ENCODE results near the gene NKX6-2.

NKX6-2 gene

GRCh38 chr10:132746801-132747625 is 38.9 kb downstream of the NKX6-2 start:
- CTCF ChIA-PET: no interaction called here
- TF ChIP-seq ARNT (IDR thresholded peaks at IDR 0.05) (no peak), HDGF (IDR thresholded peaks at IDR 0.05; ENCODE audit: borderline replicate concordance) (no peak), FOXM1 (IDR thresholded peaks at IDR 0.05; ENCODE audit: borderline replicate concordance) (no peak), SUZ12 (IDR thresholded peaks at IDR 0.05) (no peak), ELF4 (IDR thresholded peaks at IDR 0.05) (no peak), FOXK2 (IDR thresholded peaks at IDR 0.05) (no peak), NFRKB (IDR thresholded peaks at IDR 0.05) (no peak), CTBP1 (IDR thresholded peaks at IDR 0.05; ENCODE audit: borderline replicate concordance) (no peak), FOXA1 (IDR thresholded peaks at IDR 0.05) (no peak), BHLHE40 (IDR thresholded peaks at IDR 0.05; ENCODE audit: borderline replicate concordance) (no peak)
- POLR2A ChIA-PET: no interaction called here
- DNase-seq (ENCODE audit: extremely low spot score): no peak

- CTCF ChIA-PET: no interaction called here
Measured at GRCh38 chr10:132746386-132746785, 39.6 kb downstream of the NKX6-2 start.

GRCh38 chr10:132745971-132746370 is 40.0 kb downstream of the NKX6-2 start:
- POLR2A ChIA-PET: no interaction called here
- no peak for TF ChIP-seq CTBP1 (IDR thresholded peaks at IDR 0.05; ENCODE audit: borderline replicate concordance)
- TF ChIP-seq LEF1 (IDR thresholded peaks at IDR 0.05; ENCODE audit: borderline replicate concordance): no peak
- TF ChIP-seq ELF4 (IDR thresholded peaks at IDR 0.05): no peak
- no peak for TF ChIP-seq HDGF (IDR thresholded peaks at IDR 0.05; ENCODE audit: borderline replicate concordance)
- no peak for TF ChIP-seq ARNT (IDR thresholded peaks at IDR 0.05)
- TF ChIP-seq PKNOX1 (IDR thresholded peaks at IDR 0.05): no peak
- no peak for TF ChIP-seq FOXA1 (IDR thresholded peaks at IDR 0.05)
- no peak for TF ChIP-seq BHLHE40 (IDR thresholded peaks at IDR 0.05; ENCODE audit: borderline replicate concordance)
- no peak for TF ChIP-seq TARDBP (IDR thresholded peaks at IDR 0.05)
- no peak for TF ChIP-seq SUZ12 (IDR thresholded peaks at IDR 0.05)
- TF ChIP-seq NFRKB (IDR thresholded peaks at IDR 0.05): no peak
- no peak for TF ChIP-seq FOXK2 (IDR thresholded peaks at IDR 0.05)
- TF ChIP-seq ZNF384 (IDR thresholded peaks at IDR 0.05): no peak
- no peak for TF ChIP-seq FOXM1 (IDR thresholded peaks at IDR 0.05; ENCODE audit: borderline replicate concordance)
- TF ChIP-seq SP1 (IDR thresholded peaks at IDR 0.05): no peak
- no peak for TF ChIP-seq L3MBTL2 (conservative IDR thresholded peaks at IDR 0.05)
- no peak for DNase-seq (ENCODE audit: extremely low spot score)
- CTCF ChIA-PET: no interaction called here

More at GRCh38 chr10:132746386-132746785, 39.6 kb downstream of the NKX6-2 start:
- DNase-seq (ENCODE audit: extremely low spot score): no peak
- POLR2A ChIA-PET: no interaction called here
- TF ChIP-seq SP1 (IDR thresholded peaks at IDR 0.05) (no peak), TARDBP (IDR thresholded peaks at IDR 0.05) (no peak), BHLHE40 (IDR thresholded peaks at IDR 0.05; ENCODE audit: borderline replicate concordance) (no peak), ZNF384 (IDR thresholded peaks at IDR 0.05) (no peak), PKNOX1 (IDR thresholded peaks at IDR 0.05) (no peak), SUZ12 (IDR thresholded peaks at IDR 0.05) (no peak)

- ChIA-PET CTCF (no interaction called here), POLR2A (no interaction called here)
- TF ChIP-seq PKNOX1 (IDR thresholded peaks at IDR 0.05) (no peak), FOXK2 (IDR thresholded peaks at IDR 0.05) (no peak), NFRKB (IDR thresholded peaks at IDR 0.05) (no peak), FOXA1 (IDR thresholded peaks at IDR 0.05) (no peak), ZNF384 (IDR thresholded peaks at IDR 0.05) (no peak), FOXM1 (IDR thresholded peaks at IDR 0.05; ENCODE audit: borderline replicate concordance) (no peak), L3MBTL2 (conservative IDR thresholded peaks at IDR 0.05) (no peak), SUZ12 (IDR thresholded peaks at IDR 0.05) (no peak), ELF4 (IDR thresholded peaks at IDR 0.05) (no peak), LEF1 (IDR thresholded peaks at IDR 0.05; ENCODE audit: borderline replicate concordance) (no peak)
- no peak for DNase-seq (ENCODE audit: extremely low spot score)
Measured at GRCh38 chr10:132745511-132745910, 40.4 kb downstream of the NKX6-2 start.

GRCh38 chr10:132744839-132745238 is 41.1 kb downstream of the NKX6-2 start:
- no peak for DNase-seq (ENCODE audit: extremely low spot score)
- no peak for TF ChIP-seq NFRKB (IDR thresholded peaks at IDR 0.05)
- no peak for TF ChIP-seq SP1 (IDR thresholded peaks at IDR 0.05)
- no peak for TF ChIP-seq BHLHE40 (IDR thresholded peaks at IDR 0.05; ENCODE audit: borderline replicate concordance)
- no peak for TF ChIP-seq PKNOX1 (IDR thresholded peaks at IDR 0.05)
- no peak for TF ChIP-seq HDGF (IDR thresholded peaks at IDR 0.05; ENCODE audit: borderline replicate concordance)
- no peak for TF ChIP-seq SUZ12 (IDR thresholded peaks at IDR 0.05)
- TF ChIP-seq TARDBP (IDR thresholded peaks at IDR 0.05): no peak
- no peak for TF ChIP-seq CTBP1 (IDR thresholded peaks at IDR 0.05; ENCODE audit: borderline replicate concordance)
- no peak for TF ChIP-seq FOXM1 (IDR thresholded peaks at IDR 0.05; ENCODE audit: borderline replicate concordance)
- TF ChIP-seq LEF1 (IDR thresholded peaks at IDR 0.05; ENCODE audit: borderline replicate concordance): no peak
- TF ChIP-seq ARNT (IDR thresholded peaks at IDR 0.05): no peak
- TF ChIP-seq L3MBTL2 (conservative IDR thresholded peaks at IDR 0.05): no peak
- TF ChIP-seq FOXK2 (IDR thresholded peaks at IDR 0.05): no peak
- TF ChIP-seq FOXA1 (IDR thresholded peaks at IDR 0.05): no peak
- no peak for TF ChIP-seq ELF4 (IDR thresholded peaks at IDR 0.05)
- TF ChIP-seq ZNF384 (IDR thresholded peaks at IDR 0.05): no peak
- POLR2A ChIA-PET: no interaction called here
- CTCF ChIA-PET: no interaction called here

Measured in HEK293T (cell line).